SJCRH30 (cell line): ENCODE measurements around the gene PCBP3. TPM values are rescaled to one million over a fixed set of nuclear protein-coding genes. Genes with fewer than 3 reads are reported as not detected.
"Not testable (repeated sequence)": the region's sequence is repeated elsewhere in the genome, so short reads cannot be mapped to it uniquely, and the experiment has no call there.

Experiments
- DNase-seq, 2 experiments: peaks; one replicate each; pipeline ENCODE4 v3.0.0-alpha.2; 2015 to 2020
- H3K27ac ChIP-seq: fragments of 250-450 bp; sonication (Bioruptor Pico); 2 replicates; pipeline ENCODE4 v1.5.1; 2020; ENCODE audit warnings: mild to moderate bottlenecking, moderate library complexity
- H3K27me3 ChIP-seq: fragments of 250-450 bp; sonication (Bioruptor Pico); 2 replicates; pipeline ENCODE4 v1.5.1; 2020; ENCODE audit warnings: mild to moderate bottlenecking, moderate library complexity
- H3K36me3 ChIP-seq: fragments of 250-450 bp; sonication (Bioruptor Pico); 2 replicates; pipeline ENCODE4 v1.5.1; 2020; ENCODE audit warnings: mild to moderate bottlenecking, moderate library complexity
- H3K4me1 ChIP-seq: fragments of 250-450 bp; sonication (Bioruptor Pico); 2 replicates; pipeline ENCODE4 v1.5.1; 2020; ENCODE audit warnings: mild to moderate bottlenecking, moderate library complexity
- H3K4me3 ChIP-seq: fragments of 250-450 bp; sonication (Bioruptor Pico); 2 replicates; pipeline ENCODE4 v1.5.1; 2020; ENCODE audit warnings: mild to moderate bottlenecking, moderate library complexity
- H3K9me3 ChIP-seq: fragments of 250-450 bp; sonication (Bioruptor Pico); replicated peaks from 2 replicates; pipeline ENCODE4 v1.5.1; 2020; ENCODE audit warnings: mild to moderate bottlenecking, moderate library complexity
- total RNA-seq: library from RNA; depleted of rRNA; stranded (reverse); fragments of >200 nt; shearing (Covaris generic); gene quantifications from 2 replicates; pipeline ENCODE4 v1.2.3, GENCODE V29; 2014

PCBP3 gene
- total RNA-seq, 1 experiment from 2014 or later: not detected

DNA sequence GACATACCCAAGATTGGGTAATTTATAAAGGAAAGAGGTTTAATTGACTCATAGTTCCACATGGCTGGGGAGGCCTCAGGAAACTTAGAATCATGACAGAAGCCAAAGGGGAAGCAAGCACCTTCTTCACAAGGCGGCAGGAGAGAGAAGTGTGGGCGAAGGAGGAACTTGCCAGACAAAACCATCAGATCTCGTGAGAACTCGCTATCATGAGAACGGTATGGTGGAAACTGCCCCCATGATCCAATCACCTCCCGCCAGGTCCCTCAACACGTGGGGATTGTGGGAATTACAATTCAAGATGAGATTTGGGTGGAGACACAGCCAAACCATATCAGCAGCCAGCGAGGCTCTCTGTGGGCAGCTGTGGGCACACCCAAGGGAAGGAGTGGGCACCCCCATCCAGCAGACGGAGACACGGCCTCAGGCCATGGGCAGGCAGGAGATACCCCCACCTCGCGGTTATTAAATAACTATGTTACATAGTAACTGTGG lies 189.3 kb downstream of the PCBP3 start:
- H3K9me3 ChIP-seq, H3K4me1 ChIP-seq, H3K36me3 ChIP-seq, H3K4me3 ChIP-seq, DNase-seq, H3K27ac ChIP-seq: not testable (repeated sequence)
- H3K27me3 ChIP-seq: peaks cover 12% of the 10 kb centered on the region; the same call in 1 of the 2 replicates

DNA sequence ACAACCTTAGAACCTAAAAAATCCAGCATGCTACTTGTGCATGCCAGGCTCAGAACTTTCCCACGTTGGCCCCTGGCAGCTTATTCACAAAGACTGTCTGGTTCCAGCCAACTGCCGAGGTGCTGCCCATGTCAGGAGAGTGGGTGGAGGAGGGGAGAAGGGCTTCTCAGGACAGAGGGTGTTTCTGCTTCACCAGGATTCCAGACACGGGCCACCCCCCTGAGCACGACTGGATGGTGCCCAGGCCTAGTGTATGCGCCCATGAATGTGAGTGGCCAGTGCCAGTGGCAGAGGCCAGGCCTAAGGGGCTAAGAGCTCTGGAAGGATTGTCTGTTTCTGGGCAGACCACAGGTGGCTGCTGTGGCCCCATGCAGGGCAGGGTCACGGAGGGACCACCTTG lies 189.9 kb downstream of the PCBP3 start:
- H3K36me3 ChIP-seq: no peaks in the 10 kb centered on the region
- H3K4me1 ChIP-seq: no peaks in the 10 kb centered on the region
- no peak overlapping the region for H3K4me3 ChIP-seq
- no peak for DNase-seq
- peaks cover 9% of the 10 kb centered on the region; the same call in 1 of the 2 replicates for H3K27me3 ChIP-seq
- no peaks in the 10 kb centered on the region for H3K9me3 ChIP-seq
- H3K27ac ChIP-seq: no peak overlapping the region

DNA sequence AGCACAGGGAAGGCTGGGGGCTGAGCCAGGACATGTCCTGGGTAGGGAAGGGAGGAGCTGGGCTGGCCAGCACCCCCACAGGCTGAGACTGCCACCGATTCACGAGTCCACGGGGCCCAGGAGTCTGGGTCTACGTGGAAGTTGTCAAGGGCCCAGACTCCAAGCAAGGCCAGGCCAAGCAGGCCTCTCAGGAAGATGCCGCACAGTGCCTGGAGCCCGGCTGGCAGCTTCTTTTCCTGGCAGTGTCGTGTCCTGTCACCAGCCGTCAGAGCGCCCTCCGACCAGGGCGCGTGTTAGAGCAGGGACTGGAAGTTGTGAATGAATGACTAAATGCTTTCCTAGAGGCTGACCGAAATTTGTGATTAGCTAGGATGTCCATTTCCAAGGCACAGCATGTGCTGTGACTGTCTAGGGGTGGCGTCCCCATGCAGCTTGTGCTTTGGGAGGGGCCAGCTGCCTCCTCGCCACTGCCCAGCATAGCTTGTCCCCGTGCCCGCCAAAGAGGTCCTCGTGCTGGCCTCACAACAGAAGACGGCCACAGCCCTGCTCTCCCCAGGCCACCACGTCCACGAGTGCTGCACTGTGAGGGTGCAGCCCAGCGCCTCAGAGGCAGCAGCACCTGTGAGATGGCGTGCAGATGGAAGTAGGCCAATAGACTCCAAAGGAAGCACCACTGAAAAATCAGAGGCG lies 190.6 kb downstream of the PCBP3 start:
- no peaks in the 10 kb centered on the region for H3K4me1 ChIP-seq
- H3K36me3 ChIP-seq: no peaks in the 10 kb centered on the region
- H3K27me3 ChIP-seq: peaks cover 9% of the 10 kb centered on the region; the same call in 1 of the 2 replicates
- H3K4me3 ChIP-seq: no peak overlapping the region
- DNase-seq: no peak
- no peak overlapping the region for H3K27ac ChIP-seq
- H3K9me3 ChIP-seq: no peaks in the 10 kb centered on the region

DNA sequence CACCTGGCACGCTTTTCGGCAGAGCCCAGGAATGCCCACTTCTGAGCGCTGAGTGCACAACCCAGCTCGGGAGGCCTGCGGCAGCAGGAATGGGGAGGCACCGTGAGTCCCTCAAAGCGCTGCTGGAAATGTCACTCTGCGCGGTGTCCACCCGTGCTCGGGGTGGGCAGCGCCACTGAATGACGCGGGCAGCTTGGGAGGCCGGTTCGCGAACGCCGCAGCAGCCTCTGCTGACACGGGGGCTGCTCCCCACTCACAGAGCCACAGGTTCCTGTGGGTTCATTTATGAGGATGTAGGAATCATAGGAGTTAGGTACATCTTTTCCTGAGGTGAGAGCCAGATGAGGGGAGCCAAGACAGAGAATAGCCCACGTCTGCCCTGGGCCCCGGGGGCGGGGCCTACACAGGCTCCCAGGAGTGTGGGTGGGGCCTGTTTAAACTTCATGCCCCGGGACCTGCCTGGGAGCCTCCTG lies 191.3 kb downstream of the PCBP3 start:
- H3K4me1 ChIP-seq: no peaks in the 10 kb centered on the region
- no peaks in the 10 kb centered on the region for H3K9me3 ChIP-seq
- no peaks in the 10 kb centered on the region for H3K36me3 ChIP-seq
- no peak for DNase-seq
- peaks cover 3% of the 10 kb centered on the region; the same call in 1 of the 2 replicates for H3K27me3 ChIP-seq
- H3K4me3 ChIP-seq: no peak overlapping the region
- no peak overlapping the region for H3K27ac ChIP-seq

DNA sequence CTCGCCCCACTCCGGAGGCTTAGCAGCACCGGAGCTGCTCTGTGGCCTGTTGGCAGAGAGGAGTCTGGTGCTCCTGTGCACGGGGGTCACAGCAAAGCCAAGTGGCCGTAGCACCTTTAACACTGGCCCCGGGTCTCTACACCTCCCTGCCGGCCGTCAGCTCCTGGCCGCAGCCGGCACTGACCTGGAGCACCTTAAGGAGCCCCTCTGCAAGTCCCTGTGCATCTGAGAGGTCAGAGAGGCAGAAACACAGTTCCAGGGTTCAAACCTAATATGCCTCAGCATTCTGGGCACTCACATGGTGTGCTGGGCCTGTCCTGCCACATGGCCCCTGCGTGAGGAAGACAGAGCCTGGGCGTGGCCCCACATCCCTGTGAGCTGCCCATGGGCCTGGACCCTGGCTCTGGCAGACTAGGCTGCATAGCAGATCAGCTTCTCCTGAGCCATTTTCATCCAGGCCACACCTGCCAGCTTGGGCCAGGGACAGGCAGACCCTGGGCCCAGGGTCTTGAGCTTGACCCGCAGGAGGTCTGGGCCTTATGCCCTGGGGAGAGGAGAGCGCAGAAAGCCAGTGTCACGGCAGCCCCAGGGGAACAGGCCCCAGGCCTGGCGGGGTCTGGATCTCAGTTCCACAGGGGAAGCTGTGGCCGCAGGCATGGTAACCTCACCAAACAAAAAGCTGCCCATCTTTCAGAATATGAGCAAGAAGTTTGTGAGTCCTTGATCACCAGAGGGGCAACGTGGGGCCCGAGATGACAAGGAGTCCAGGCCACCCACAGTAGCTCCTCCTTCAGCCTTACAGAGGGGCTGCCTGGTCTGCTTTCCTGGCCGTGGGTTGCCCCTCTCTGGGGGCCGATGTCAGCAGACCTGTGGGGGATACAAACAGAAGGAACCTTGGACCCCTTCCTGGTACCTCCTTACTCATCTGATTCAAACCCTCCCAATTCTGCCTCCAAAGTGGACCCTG lies 192.1 kb downstream of the PCBP3 start:
- H3K27ac ChIP-seq: no peak overlapping the region
- H3K4me1 ChIP-seq: no peaks in the 10 kb centered on the region
- no peaks in the 10 kb centered on the region for H3K27me3 ChIP-seq
- H3K36me3 ChIP-seq: no peaks in the 10 kb centered on the region
- H3K9me3 ChIP-seq: no peaks in the 10 kb centered on the region
- H3K4me3 ChIP-seq: no peak overlapping the region
- no peak for DNase-seq

DNA sequence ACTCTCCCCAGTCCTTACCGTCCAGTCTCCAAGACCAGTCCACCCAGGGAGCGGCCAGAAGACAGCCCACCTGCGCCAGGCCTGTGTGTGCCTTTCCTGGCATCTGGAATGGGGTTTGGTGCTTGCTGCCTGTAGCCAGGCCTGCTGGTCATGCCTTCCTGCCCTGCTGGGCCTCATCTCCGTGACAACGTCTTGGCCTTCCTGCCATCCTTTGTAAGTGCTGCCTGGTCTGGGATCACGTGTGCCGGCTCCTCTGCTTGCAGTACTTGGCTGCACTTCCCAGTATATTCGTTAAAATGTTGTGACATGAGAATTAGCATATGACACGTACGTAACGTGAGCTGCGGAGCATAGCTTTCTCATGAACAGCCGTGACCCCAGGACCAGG lies 192.7 kb downstream of the PCBP3 start:
- Histone ChIP-seq H3K9me3 (no peaks in the 10 kb centered on the region), H3K36me3 (no peaks in the 10 kb centered on the region), H3K27me3 (no peaks in the 10 kb centered on the region), H3K4me1 (no peaks in the 10 kb centered on the region), H3K27ac (no peak overlapping the region), H3K4me3 (no peak overlapping the region)
- no peak for DNase-seq

DNA sequence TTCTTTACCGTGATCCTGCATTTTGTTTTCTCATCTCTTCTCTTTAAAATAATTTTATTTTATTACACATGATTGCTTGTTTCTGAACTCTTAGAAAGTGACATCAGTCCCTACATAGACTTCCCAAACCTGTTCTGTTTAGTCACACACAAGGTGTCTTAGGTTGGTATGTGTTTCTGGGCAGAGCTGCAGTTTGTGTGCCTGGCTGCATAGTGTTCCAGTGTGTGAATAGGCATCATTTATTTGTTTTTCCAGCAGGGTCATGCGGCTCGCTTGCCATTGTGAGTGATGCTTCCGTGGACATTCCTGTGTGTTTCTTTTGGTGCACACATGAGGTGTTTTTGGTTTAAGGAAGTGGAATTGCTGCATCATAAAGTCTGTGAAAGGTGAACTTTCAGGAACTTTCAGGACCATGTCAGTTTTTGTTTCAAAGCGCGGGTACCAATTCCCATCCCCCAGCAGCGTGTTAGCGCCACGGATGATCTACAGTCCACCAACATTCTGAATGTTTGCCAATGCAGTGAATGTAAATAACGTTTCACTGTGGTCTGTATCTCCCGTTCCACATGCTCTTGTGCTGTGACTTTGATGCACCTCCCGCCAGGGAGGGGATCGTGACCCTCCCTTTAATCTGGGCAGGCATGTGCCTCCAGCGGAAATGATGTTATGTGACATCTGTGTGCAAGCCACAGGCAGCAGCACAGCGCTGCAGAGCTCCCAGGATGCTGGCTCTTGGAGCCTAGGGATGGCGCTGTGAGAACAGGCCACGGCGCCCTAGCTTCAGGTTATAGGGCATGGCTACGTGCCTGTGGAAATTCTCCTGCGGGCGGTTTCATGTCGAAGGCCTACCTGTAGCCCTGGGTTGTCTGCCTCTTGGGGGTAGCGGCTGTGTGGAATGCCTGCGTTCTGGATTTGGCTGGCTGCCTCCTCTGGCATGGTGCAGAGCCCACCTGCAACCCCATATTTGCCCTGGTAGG lies 193.5 kb downstream of the PCBP3 start:
- no peaks in the 10 kb centered on the region for H3K9me3 ChIP-seq
- no peaks in the 10 kb centered on the region for H3K4me1 ChIP-seq
- no peak overlapping the region for H3K4me3 ChIP-seq
- no peaks in the 10 kb centered on the region for H3K36me3 ChIP-seq
- no peaks in the 10 kb centered on the region for H3K27me3 ChIP-seq
- peak in 1 of 2 experiments; percentile 19 for DNase-seq
- H3K27ac ChIP-seq: no peak overlapping the region

DNA sequence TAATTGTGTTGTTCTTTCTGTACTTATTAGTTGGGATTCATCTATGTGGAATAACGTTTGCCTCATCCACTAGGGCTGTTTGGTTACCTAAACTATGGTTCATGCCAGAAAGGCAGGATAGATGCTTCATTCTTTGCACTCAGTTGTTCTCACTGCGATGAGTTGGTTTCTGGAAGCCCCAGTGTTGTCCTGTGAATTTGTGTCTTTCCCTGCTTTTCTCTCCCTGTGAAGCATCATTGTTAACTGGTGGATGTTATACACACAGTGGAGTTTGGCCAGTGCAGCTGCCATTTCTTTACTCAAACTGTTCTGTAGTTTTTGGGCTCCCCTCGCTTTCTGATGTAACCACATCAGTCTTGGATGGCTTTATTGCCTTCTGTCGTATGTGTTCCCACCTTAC lies 194.4 kb downstream of the PCBP3 start:
- Histone ChIP-seq H3K4me3 (no peak overlapping the region), H3K27me3 (no peaks in the 10 kb centered on the region), H3K4me1 (no peaks in the 10 kb centered on the region), H3K9me3 (no peaks in the 10 kb centered on the region), H3K27ac (no peak overlapping the region), H3K36me3 (no peaks in the 10 kb centered on the region)
- no peak for DNase-seq

DNA sequence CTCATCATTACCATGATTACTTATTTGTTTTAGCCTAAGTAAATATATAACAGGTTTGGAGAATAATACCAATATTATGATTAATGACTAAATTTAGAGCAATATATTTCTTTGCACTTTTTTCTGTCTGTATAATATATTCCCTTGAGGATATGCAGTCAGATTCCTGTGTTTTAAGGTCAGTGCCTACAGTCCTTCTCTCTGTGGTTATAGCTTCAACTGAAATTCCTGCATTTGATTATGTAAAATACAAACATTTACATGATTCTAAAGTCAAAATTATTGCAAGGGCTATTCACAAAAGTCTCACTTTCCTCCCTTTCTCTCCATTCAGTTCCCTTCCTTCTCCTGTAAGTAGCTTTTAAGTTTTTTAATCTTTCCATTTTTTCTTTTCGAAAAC lies 195.1 kb downstream of the PCBP3 start:
- no peaks in the 10 kb centered on the region for H3K27me3 ChIP-seq
- no peaks in the 10 kb centered on the region for H3K36me3 ChIP-seq
- H3K9me3 ChIP-seq: no peaks in the 10 kb centered on the region
- H3K27ac ChIP-seq: no peak overlapping the region
- H3K4me1 ChIP-seq: no peaks in the 10 kb centered on the region
- DNase-seq: no peak
- no peak overlapping the region for H3K4me3 ChIP-seq

DNA sequence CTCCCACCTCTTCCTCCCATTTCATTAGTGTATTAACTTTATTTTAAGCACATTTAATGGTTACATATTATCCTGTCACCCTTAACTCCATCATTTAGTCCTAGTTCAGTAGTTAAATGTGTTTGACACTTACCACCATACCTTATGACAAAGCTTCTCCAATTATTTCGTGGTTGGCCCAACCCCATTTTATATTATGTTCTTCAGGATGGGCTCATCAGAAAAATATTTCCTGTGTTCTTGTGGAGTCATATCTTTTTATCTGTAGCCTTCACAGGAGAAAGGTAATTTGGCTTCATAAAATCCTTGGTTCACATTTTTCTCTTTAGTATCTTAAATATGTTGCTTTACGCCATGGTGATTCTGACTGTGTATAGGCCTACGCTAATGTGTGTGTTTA lies 195.7 kb downstream of the PCBP3 start:
- no peaks in the 10 kb centered on the region for H3K9me3 ChIP-seq
- DNase-seq: no peak
- no peaks in the 10 kb centered on the region for H3K4me1 ChIP-seq
- H3K4me3 ChIP-seq: no peak overlapping the region
- H3K27ac ChIP-seq: no peak overlapping the region
- H3K36me3 ChIP-seq: no peaks in the 10 kb centered on the region
- H3K27me3 ChIP-seq: no peaks in the 10 kb centered on the region

DNA sequence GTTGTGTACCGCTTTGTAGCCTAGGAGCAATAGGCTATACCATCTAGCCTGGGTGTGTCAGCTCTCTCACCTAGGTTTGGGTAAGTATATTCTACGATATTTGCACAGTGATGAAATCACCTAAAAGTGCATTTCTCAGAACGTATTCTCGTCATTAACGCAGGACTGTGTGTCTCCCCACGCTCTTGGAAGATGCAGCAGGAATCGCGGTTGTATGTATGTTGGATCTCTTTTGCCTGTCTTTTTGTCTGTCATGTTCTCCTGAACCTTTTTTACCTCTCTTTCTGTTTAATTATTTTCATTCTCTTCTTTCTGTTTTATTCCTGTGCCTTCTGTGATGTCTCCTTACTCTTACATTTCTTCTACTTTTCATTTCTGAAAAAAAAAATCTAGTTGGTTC lies 197.5 kb downstream of the PCBP3 start:
- DNase-seq: no peak

DNA sequence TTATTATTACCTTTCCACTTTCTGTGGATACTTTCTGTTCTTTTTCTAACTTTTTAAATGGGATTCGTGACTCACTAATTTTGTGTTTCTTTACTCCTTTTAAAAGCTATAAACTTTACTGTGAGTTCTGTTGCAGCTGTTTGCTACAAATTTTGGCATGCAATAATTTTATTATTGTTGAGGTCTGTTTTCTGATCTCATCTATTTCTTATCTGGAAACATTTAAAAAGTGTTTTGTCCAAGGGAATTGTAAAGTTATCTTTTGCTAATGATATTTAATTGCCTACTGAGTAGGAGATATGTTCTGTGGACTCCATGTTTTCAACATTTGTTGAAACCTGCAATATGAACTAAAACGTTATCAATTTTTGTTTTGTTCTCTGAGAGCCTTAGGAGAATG lies 199.9 kb downstream of the PCBP3 start:
- no peak overlapping the region for H3K4me3 ChIP-seq
- no peak for DNase-seq
- no peaks in the 10 kb centered on the region for H3K27me3 ChIP-seq
- H3K4me1 ChIP-seq: no peaks in the 10 kb centered on the region
- H3K36me3 ChIP-seq: no peaks in the 10 kb centered on the region
- H3K9me3 ChIP-seq: no peaks in the 10 kb centered on the region
- no peak overlapping the region for H3K27ac ChIP-seq

More for the DNA sequence above, 197.5 kb downstream of the PCBP3 start:
- H3K4me1 ChIP-seq: no peaks in the 10 kb centered on the region
- H3K27ac ChIP-seq: no peak overlapping the region
- H3K9me3 ChIP-seq: no peaks in the 10 kb centered on the region
- H3K4me3 ChIP-seq: no peak overlapping the region
- H3K27me3 ChIP-seq: no peaks in the 10 kb centered on the region
- no peaks in the 10 kb centered on the region for H3K36me3 ChIP-seq

DNA sequence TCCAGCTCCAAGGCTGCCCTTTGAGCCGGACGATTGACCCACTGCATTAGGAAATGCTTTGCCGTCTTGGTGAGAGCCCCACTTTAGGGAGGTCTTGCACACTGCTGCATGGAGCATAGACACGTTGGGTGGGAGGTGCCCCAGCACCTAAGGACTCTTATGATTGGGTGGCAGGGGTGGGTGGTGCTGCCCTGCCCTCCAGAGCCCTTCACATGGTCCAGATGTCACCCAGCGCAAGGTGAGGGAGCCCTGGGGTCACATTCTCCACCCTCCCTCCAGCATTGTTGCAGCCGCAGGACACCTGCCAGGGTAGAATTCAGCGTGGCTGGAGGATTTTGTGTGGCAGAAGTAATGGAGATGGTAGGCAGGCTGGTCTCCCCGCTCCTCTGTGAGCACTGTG lies 200.7 kb downstream of the PCBP3 start:
- Histone ChIP-seq H3K9me3 (no peaks in the 10 kb centered on the region), H3K4me1 (no peaks in the 10 kb centered on the region)
- no peak for DNase-seq

DNA sequence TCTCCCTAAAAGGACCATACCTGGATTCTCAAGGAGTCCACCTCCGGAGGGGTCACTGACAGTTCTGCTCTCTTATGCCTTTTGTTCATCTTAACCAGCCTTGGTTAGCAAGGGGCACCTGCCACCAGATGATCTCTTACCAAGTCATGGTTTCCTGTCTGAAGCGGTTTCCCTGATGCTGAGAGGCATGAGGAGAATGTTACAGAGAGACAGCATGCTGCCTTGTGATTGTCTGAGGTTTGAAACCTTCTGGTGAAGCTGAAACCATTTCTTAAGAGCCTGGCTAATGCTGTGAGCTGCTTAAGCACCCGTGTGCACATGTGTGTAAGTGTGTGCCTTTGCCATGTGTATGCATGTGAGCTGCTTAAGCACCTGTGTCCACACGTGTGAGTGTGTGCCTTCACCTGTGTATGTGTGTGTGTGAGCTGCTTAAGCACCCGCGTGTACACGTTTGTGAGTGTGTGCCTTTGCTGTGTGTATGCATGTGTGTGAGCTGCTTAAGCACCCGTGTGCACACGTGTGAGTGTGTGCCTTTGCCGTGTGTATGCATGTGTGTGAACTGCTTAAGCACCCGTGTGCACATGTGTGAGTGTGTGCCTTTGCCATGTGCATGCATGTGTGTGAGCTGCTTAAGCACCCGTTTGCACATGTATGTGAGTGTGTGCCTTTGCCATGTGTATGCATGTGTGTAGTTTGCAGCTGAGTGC lies 201.7 kb downstream of the PCBP3 start:
- no peaks in the 10 kb centered on the region for H3K27me3 ChIP-seq
- no peak overlapping the region for H3K4me3 ChIP-seq
- H3K36me3 ChIP-seq: no peaks in the 10 kb centered on the region
- no peaks in the 10 kb centered on the region for H3K9me3 ChIP-seq
- no peaks in the 10 kb centered on the region for H3K4me1 ChIP-seq
- no peak overlapping the region for H3K27ac ChIP-seq
- DNase-seq: no peak

More for the DNA sequence above, 200.7 kb downstream of the PCBP3 start:
- no peaks in the 10 kb centered on the region for H3K27me3 ChIP-seq
- no peaks in the 10 kb centered on the region for H3K36me3 ChIP-seq
- no peak overlapping the region for H3K4me3 ChIP-seq
- H3K27ac ChIP-seq: no peak overlapping the region
